Measurements from ENCODE around the gene CLDN6. TPM values are rescaled to one million over a fixed set of nuclear protein-coding genes. Genes with fewer than 3 reads are reported as not detected.

CLDN6 gene
- total RNA-seq, 1 donor from 2014 or later, result not detected

- intact Hi-C loops (cut with micrococcal nuclease), result loop anchor here (2.0 to 10.0 kb wide), 3 partner anchors 15 to 475 kb away; partner anchors contain the start of gene CLUAP1
Measured at GRCh38 chr16:3029491-3030221, 11.7 kb upstream of the CLDN6 start.

- intact Hi-C loops (cut with micrococcal nuclease), result loop anchor here (2.0 to 10.0 kb wide), 2 partner anchors 96 to 476 kb away; partner anchors contain the start of gene CLUAP1
Measured at GRCh38 chr16:3028716-3029319, 10.8 kb upstream of the CLDN6 start.

GRCh38 chr16:3027983-3028715 is 10.2 kb upstream of the CLDN6 start:
- intact Hi-C loops (cut with micrococcal nuclease), result loop anchor here (2.0 to 10.0 kb wide), 2 partner anchors 97 to 477 kb away; partner anchors contain the start of gene CLUAP1

GRCh38 chr16:3027489-3027795 is 9.5 kb upstream of the CLDN6 start:
- intact Hi-C loops (cut with micrococcal nuclease), result loop anchor here (10.0 kb wide), 1 partner anchor 477 kb away; the partner anchor contains the start of gene CLUAP1

DNA sequence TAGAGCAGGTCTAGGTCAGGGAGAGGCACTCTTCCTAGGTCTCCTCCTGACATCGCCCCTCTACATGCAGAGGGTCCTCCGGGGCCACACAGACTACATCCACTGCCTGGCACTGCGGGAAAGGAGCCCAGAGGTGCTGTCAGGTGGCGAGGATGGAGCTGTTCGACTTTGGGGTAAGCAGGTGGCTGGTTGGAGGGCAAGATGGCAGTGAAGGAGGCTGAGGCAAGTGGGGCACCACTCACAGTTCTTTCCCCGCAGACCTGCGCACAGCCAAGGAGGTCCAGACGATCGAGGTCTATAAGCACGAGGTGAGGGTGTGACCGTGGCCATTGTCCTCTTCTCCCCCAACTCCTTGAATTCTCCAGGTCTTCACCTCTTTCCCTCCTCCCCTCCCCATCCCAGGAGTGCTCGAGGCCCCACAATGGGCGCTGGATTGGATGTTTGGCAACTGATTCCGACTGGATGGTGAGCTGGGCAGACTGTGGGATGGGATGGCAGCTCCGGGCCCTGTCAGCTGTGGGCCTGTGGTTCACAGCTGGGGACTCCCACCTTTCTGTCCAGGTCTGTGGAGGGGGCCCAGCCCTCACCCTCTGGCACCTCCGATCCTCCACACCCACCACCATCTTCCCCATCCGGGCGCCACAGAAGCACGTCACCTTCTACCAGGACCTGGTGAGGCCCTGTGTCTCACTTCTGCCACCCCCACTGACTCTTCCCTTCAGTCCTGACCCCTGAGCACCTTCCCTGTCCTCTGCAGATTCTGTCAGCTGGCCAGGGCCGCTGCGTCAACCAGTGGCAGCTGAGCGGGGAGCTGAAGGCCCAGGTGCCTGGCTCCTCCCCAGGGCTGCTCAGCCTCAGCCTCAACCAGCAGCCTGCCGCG is 8.9 kb upstream of the CLDN6 start:
- intact Hi-C loops (cut with micrococcal nuclease), result loop anchor here (10.0 kb wide), 1 partner anchor 478 kb away; the partner anchor contains the start of gene CLUAP1

DNA sequence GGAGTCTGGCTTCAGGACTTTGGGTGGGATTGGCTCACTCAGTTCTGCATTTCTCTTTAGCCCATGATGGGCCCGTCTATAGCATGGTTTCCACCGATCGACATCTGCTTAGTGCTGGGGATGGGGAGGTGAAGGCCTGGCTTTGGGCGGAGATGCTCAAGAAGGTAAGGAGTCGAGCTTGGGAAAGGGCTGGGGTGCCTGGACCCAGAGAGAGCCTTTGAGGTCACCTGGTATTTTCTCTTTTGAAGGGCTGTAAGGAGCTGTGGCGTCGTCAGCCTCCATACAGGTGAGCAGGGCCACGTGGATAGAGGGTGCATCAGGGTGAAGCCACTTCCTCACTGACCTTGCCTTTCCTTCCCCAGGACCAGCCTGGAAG is 8.0 kb upstream of the CLDN6 start:
- intact Hi-C loops (cut with micrococcal nuclease), result loop anchor here (10.0 kb wide), 1 partner anchor 479 kb away; the partner anchor contains the start of gene CLUAP1

DNA sequence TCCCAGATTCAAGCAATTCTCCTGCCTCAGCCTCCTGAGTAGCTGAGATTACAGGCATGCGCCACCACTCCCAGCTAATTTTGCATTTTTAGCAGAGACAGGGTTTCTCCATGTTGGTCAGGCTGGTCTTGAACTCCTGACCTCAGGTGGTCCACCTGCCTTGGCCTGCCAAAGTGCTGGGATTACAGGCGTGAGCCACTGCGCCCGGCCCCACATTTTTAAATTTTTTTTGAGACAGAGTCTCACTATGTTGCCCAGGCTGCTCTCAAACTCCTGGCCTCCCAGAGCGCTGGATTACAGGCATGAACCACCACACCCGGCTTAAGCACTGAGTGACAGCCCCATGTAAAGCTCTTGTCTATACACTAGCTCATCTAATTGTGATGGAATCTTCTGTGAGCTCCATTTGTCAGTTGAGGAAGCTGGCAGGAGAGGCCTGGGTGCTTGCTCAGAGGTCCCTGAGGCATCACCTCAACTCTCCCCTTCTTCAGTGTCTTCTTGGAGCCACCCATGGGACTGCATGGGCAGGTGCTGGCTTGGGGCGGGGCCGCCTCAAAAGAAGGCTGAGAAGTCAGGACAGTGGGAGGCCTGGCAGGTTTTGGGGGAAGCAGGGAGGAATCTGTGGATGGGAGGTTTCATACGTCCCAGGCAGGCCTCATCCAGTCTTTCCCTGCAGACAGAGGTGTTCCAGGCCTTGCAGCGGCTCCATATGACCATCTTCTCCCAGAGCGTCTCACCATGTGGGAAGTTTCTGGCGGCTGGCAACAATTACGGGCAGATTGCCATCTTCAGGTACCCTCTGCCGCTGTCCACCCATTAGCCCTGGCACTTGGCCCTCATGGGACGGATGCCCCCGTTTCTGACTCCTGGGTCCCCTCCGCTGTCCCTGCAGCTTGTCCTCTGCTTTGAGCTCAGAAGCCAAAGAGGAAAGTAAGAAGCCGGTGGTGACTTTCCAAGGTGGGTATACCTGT is 7.3 kb upstream of the CLDN6 start:
- intact Hi-C loops (cut with micrococcal nuclease), result loop anchor here (10.0 kb wide), 1 partner anchor 479 kb away; the partner anchor contains the start of gene CLUAP1

DNA sequence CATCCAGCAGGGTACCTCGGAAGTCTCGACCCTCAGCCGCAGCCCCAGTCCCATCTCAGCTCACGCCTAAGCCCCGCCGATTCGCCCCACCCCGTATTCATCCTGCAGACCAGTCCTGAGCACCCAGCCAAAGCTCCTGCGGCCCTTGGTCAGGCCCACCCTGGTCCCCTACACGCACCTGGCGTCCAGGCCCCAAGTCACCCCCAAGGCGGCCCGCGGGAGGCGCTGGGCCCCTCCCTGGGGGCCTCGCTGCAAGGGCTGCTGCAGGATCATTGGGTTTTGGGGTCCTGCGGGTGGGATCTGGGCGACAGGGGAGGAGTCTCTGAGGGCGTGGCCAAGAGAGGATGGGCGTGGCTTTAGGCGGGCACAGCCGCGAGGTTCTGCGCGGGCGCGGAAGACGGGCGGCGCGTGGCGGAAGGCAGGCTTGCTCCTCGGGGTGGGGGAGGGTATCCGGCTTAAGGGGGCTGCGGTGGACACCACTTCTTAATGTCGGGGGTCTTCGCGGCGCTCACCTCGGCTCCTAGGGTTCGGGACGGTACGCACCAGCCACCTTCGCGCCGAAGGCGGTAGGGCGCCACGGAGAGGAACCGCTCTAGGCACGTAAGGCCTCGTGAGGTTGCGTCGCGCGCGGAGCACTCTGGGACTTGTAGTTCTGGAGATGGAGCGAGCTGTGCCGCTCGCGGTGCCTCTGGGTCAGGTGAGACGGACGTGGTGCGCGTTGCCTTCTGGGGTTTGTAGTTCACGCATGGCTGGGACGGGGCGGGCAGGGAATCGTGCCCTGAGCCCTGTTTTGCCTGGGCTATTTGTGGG is 5.9 kb upstream of the CLDN6 start, which contains the start of the genes HCFC1R1 and THOC6:
Gene HCFC1R1 (minus strand): TSS at position 274 of the 810 bp plus-strand sequence. CDS start 1 bp downstream, at position 273.
Gene THOC6 (plus strand): TSS at position 367 of the 810 bp plus-strand sequence. CDS start 292 bp downstream, at position 659.
- intact Hi-C loops (cut with micrococcal nuclease), result loop anchor here (5.0 to 10.0 kb wide), 3 partner anchors 57 to 1228 kb away; partner anchors contain the start of genes CLUAP1 and PAQR4

- intact Hi-C loops (cut with micrococcal nuclease), result loop anchor here (5.0 to 10.0 kb wide), 3 partner anchors 56 to 1229 kb away; partner anchors contain the start of genes CLUAP1 and PAQR4
Measured at GRCh38 chr16:3023415-3023668, 5.4 kb upstream of the CLDN6 start.

DNA sequence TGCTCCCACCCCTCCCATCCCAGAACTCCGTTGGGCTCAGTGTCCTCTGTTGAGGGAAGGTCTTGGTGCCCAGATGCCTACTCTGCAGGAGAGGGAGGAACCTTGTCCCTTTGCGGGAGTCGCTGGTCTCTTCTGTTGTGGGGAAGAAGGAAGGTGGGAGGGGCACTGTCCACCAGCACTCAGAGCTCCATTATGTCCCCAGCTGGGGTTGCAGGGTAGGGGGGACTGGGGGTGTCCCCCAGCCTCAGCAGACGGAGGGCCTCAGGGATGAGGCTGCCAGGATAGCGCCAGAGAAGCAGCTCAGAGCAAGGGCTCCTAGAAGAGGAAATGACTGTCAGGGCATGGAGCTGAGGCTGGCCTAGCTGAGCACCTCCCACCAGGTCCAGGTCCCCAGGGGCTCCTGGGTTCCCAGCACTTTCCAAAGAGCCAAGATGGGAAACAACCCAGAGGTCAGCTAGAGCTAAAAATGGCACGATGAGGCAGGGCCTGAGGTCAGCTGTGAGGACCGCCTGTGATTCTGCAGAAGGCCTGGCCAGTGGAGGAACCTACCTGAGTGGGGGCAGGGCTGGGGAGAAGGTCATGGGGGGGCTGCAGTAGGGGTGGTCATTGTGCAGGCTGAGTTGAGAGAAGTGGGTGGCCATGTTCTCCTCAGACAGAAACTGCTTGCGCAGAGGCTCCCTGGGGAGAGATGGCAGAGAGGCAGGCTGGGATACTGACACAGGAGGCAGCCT is 4.9 kb upstream of the CLDN6 start:
- intact Hi-C loops (cut with micrococcal nuclease), result loop anchor here (5.0 to 10.0 kb wide), 3 partner anchors 56 to 1229 kb away; partner anchors contain the start of genes CLUAP1 and PAQR4

DNA sequence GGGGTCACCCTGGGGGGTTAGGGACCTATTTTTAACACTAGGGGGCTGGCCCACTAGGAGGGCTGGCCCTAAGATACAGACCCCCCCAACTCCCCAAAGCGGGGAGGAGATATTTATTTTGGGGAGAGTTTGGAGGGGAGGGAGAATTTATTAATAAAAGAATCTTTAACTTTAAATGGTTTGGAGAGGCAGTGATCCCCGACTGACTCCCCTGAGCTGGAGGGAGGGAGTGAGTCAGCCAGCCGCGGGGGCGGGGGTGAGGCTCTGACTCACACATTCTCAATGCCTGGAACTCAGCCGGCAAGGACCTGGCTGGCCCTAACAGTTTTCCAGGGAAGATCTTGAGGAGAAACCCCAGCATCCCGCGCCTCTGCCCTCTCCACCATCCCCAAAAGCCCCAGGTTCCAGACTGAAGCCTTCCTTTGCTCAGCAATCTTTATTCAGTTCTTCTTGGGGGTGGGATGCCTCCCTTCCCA is 4.3 kb upstream of the CLDN6 start:
- intact Hi-C loops (cut with micrococcal nuclease), result loop anchor here (5.0 to 10.0 kb wide), 3 partner anchors 55 to 1230 kb away; partner anchors contain the start of genes CLUAP1 and PAQR4

DNA sequence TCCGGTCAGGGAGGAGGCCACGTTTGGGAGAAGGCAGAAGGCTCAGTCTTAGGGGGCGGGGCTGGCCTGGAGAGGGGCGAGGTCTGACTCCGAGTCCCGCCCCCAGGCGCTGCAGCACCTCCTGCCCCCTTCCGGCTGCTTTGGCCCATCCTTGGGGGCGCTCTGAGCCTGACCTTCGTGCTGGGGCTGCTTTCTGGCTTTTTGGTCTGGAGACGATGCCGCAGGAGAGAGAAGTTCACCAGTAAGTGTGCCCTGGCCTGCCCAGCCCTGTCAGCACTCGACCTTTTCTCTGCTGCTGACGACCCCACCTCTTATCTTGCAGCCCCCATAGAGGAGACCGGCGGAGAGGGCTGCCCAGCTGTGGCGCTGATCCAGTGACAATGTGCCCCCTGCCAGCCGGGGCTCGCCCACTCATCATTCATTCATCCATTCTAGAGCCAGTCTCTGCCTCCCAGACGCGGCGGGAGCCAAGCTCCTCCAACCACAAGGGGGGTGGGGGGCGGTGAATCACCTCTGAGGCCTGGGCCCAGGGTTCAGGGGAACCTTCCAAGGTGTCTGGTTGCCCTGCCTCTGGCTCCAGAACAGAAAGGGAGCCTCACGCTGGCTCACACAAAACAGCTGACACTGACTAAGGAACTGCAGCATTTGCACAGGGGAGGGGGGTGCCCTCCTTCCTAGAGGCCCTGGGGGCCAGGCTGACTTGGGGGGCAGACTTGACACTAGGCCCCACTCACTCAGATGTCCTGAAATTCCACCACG is 3.6 kb upstream of the CLDN6 start:
- intact Hi-C loops (cut with micrococcal nuclease), result loop anchor here (5.0 to 10.0 kb wide), 3 partner anchors 54 to 1231 kb away; partner anchors contain the start of genes CLUAP1 and PAQR4

DNA sequence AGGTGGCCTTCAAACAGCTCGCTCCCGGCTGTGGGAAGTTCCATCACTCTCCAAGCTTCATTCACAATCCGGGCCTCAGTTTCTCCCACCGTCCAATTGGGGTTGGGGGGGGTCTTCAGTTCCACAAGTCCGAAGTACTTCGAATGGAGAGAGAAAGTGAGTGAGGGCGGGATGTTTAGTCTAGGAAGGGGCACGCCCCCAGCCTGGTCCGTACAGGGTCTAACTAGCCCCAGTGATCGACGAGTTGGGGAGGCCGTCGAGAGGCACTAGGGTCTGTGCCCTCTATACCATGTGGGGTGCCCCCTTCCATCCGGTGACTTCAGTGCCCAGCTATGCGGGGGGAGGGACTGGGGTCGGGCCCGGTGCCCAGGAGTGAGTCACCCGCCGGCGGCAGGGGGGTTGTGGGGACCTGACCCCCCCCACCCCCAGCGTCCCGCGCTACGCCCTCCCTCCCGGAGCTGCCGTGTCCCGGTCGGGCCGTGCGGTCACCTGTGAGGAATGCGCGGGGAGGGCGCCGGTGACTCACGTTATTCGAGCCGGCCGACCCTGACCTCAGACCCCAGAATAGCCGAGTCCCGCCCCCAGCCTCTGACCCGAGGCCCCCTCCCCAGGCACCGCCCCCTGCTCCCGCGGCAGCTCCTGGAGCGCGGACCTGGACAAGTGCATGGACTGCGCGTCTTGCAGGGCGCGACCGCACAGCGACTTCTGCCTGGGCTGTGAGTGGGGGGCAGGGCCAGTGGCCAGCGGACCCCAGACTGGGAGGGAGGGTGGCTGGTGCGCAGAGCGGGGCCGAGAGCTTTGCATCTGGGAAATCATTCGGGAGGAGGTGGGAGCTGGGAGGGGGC is 2.8 kb upstream of the CLDN6 start:
- intact Hi-C loops (cut with micrococcal nuclease), result loop anchor here (1.0 to 10.0 kb wide), 4 partner anchors 17 to 1231 kb away; partner anchors contain the start of genes CLUAP1 and PAQR4

DNA sequence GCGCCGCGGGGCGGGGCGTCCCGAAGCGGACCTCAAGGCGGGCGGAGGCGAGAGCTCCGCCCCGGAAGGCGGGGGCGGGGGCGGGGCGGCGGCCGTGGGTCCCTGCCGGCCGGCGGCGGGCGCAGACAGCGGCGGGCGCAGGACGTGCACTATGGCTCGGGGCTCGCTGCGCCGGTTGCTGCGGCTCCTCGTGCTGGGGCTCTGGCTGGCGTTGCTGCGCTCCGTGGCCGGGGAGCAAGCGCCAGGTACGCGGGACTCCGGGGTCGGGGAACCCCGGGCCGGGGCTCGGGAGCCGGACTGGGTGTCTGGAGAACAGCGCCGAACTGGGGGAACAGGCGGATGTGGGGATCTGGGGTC is 2.2 kb upstream of the CLDN6 start, which contains the start of gene TNFRSF12A:
Gene TNFRSF12A (plus strand): TSS at position 122 of the 357 bp plus-strand sequence. CDS start 30 bp downstream, at position 152.
- intact Hi-C loops (cut with micrococcal nuclease), result loop anchor here (1.0 to 10.0 kb wide), 4 partner anchors 16 to 1232 kb away; partner anchors contain the start of genes CLUAP1 and PAQR4

- intact Hi-C loops (cut with micrococcal nuclease), result loop anchor here (1.0 to 10.0 kb wide), 4 partner anchors 15 to 1233 kb away; partner anchors contain the start of genes CLUAP1 and PAQR4
Measured at GRCh38 chr16:3019594-3020246, 1.7 kb upstream of the CLDN6 start.
